ENCODE measurements around the gene CLASP1.

GRCh38 chr2:121582272-121582671, 67.0 kb downstream of the CLASP1 start:
- TF ChIP-seq SIN3A (IDR thresholded peaks at IDR 0.05; ENCODE audit: borderline replicate concordance, insufficient read depth, low read depth, low read length) (no peak), POLR2AphosphoS5 (IDR thresholded peaks at IDR 0.05; ENCODE audit: low read depth, low read length) (no peak), CTCF (IDR thresholded peaks at IDR 0.05) (no peak)
